ENCODE measurements around the gene MLST8.

MLST8 gene

GRCh38 chr16:2206780-2207433, 1.7 kb downstream of the MLST8 start:
- DNase-seq (ENCODE audit: low spot score) = no peak

DNA sequence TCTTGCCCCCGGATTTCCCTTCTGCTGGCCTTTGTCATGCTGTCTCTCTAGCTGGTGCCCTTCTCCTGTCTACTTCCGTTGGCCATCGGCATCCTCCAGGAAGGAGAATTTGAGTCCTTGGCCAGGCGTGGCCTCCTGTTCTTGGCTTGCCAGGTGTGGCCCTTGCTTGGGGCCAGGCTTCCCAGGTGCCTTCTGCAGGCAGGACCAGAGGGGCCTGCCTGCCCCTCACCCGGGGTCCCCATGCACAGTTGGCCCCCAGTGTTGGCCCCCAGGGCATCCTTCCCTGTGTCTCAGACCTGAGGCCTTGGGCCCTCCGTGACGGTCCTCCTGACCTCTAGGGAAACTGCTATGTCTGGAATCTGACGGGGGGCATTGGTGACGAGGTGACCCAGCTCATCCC, 2.6 kb downstream of the MLST8 start:
- DNase-seq (ENCODE audit: low spot score) = no peak

DNA sequence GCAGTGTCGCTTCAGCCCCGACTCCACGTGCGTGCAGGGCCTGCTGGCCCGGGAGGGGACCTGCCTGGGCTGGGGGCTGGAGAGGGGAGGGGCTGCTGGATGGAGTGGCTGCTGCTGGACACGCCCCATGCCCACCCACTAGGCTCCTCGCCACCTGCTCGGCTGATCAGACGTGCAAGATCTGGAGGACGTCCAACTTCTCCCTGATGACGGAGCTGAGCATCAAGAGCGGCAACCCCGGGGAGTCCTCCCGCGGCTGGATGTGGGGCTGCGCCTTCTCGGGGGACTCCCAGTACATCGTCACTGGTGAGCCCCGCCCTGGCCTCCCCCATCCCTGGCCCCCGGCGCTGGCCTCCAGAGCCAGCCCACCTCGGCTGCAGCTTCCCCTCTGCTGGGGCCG, 3.1 kb downstream of the MLST8 start:
- peak; percentile 73 for DNase-seq (ENCODE audit: low spot score)

GRCh38 chr16:2208772-2209171, 3.5 kb downstream of the MLST8 start:
- no peak for DNase-seq (ENCODE audit: low spot score)

- DNase-seq (ENCODE audit: low spot score) = no peak
Observed at GRCh38 chr16:2209258-2210008, 4.2 kb downstream of the MLST8 start.

DNA sequence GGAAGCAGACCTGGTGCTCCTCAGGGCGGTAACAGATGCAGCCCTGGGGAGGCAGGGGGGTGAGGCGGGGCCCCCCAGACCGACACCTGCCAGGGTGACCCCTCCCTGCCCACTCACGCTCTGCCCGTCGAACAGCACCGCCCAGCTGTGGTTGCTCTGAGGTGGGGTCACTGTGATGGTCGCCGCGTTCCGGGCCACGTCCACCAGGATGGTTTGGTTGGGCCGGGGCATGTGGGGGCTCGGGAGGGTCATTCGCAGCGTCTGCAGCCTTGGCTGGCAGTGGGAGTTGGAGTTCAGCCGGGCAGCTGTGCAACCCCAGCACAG, 4.7 kb downstream of the MLST8 start:
- no peak for DNase-seq (ENCODE audit: low spot score)

- DNase-seq (ENCODE audit: low spot score) = peak; percentile 74
Observed at GRCh38 chr16:2210386-2211365, 5.4 kb downstream of the MLST8 start, which contains the start of gene BRICD5. BRICD5 (minus strand) TSS chr16:2210863; CDS start chr16:2210833, 30 bp downstream.

DNA sequence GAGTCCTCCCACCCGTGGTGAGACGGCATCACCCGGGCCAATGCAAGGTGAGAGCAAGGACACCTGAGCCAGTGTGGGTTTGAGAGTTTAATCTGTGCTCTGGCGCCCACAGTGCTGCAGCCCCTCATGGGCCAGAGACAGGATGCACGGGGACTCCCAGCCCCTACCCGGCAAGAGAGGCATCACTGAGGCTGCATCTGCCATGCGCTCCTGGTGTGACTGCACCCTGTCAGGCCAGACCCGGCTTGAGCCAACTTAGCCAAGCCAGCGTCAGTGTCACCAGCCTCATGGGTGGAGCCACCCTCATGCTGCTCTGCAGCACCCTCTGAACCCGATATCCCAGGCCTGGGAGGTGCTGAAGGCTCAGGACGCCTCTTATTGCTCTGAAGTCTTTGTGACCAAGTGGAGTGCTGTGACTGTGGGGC, 6.7 kb downstream of the MLST8 start:
- DNase-seq (ENCODE audit: low spot score) = no peak

- DNase-seq (ENCODE audit: low spot score) = no peak
Observed at GRCh38 chr16:2212362-2213324, 7.4 kb downstream of the MLST8 start.

GRCh38 chr16:2213817-2214718, 8.8 kb downstream of the MLST8 start:
- DNase-seq (ENCODE audit: low spot score) = no peak

GRCh38 chr16:2214719-2214968, 9.4 kb downstream of the MLST8 start, which contains the start of gene PGP:
PGP (minus strand) TSS chr16:2214840; CDS start chr16:2214777, 63 bp downstream.
- no peak for DNase-seq (ENCODE audit: low spot score)

DNA sequence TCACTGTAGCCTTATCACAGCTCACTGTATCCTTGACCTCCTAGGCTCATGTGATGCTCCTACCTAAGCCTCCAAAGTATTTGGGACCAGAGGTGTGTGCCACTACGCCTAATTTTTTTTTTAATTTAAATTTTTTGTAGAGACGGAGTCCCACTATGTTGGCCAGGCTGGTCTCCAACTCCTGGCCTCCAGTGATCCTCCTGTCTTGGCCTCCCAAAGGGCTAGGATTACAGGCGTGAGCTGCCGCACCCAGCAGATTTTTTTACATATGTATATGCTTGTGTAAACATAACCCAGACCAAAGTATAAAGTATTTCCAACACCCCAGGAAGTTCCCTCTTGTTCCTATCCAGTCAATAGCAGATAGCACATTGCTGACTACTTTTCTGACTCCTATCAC, 11.1 kb downstream of the MLST8 start:
- no peak for DNase-seq (ENCODE audit: low spot score)

- DNase-seq (ENCODE audit: low spot score) = peak; percentile 99
Observed at GRCh38 chr16:2223221-2223941, 18.1 kb downstream of the MLST8 start, which contains the start of gene E4F1. E4F1 (plus strand) TSS chr16:2223591; CDS start chr16:2223614, 23 bp downstream.

DNA sequence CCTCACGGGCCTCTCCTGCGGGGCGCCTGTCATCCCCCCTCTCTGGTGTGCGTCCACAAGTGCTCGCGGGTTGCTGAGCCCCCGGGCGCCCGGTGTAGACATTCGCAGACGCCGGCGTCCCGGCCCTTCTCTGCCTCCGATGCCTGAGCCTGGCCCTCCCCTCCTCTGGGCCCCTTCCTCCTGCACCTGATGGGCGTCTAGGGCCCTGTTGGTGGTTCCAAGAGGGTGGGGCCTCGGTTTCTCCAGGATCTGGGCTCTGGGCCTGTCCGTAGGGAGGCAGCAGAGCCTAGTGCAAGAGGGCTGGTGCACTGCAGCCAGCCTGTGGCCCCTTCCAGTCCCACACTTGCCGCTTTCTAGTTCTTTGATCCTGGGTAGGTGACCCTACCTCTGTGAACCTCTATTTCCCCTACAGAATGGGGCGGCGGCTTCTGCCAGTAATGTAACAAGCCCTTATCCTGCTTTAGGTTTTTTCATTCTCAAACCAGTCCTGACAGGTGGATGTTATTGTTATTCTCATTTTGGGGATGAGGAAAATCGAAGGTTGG, 18.8 kb downstream of the MLST8 start:
- DNase-seq (ENCODE audit: low spot score) = peak; percentile 66

DNA sequence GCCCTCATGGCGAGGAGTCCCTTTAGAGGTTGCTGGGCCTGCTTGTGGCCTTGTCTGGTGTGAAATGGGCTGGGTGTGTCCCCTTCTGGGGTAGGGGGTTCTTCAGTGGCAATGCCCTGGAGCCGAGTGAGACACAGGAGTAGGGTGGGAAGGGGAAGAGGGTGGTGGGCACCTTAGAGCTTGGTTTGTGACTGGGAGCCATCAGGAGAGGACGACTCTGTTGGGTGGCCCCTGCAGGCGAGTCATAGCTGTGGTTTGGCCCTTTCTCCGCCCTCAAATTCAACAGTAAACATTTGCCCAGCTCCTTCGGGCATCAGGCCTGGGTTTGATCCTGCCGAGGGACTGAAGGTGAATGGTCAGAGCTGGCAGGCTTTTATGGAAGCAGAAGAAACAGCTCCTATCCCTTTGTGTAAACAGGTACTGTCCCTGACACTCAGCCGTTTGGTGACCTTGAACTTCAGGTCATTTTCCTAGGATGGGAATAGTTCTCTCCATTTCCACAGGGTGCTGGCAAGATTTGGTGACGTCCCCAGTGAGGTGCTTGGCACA, 21.1 kb downstream of the MLST8 start:
- no peak for DNase-seq (ENCODE audit: low spot score)

DNA sequence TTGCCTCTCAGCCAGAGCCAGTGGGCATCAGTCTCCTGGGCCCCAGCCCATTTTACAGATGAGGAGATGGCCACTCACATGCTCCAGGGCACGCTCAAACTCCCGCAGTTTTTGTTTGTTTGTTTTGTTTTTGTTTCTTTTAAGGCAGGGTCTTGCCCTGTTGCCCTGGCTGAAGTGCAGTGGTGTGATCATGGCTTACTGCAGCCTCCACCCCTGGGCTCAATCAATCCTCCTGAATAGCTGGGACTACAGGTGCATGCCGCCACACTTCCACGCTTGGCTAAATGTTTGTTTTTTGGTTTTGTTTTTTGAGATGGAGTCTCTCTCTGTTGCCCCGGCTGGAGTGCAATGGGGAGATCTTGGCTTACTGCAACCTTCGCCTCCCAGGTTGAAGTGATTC, 21.7 kb downstream of the MLST8 start:
- DNase-seq (ENCODE audit: low spot score) = no peak

DNA sequence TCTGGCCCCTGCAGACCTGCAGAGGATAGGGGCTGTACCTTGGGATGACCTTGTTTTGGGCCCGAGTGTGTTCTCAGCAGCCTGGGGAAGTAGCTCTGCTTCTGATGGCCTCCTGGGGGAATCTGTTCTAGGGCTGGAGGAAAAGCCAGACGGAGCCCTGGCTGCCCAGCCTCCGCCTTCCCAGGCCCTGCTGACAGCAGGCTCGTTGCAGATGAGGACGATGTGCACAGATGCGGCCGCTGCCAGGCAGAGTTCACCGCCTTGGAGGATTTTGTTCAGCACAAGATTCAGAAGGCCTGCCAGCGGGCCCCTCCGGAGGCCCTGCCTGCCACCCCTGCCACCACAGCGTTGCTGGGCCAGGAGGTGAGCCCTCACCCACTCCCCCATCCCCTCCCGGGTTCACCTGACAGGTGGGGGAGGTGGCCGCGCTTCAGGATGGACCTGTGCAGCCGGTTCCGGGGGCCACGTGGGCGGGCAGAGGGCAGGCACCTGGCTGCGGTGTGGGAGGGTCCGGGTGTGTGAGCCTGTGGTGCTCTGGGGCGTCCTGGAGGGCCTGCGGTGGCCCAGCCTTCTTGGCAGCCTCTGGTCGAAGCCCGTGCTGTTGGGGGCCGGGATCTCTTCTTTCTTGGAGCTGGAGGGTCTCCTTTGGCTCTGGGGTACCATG, 23.0 kb downstream of the MLST8 start:
- DNase-seq (ENCODE audit: low spot score) = no peak

GRCh38 chr16:2229091-2229490, 23.8 kb downstream of the MLST8 start:
- no peak for DNase-seq (ENCODE audit: low spot score)

Measured in SK-N-DZ (cell line).